GM21526 (cell line): Measurements from ENCODE around the gene CTAG1A.
"Not testable (repeated sequence)": the region's sequence is repeated elsewhere in the genome, so short reads cannot be mapped to it uniquely, and the experiment has no call there.

Experiments used
- ATAC-seq: cut with Tn5 transposase; IDR thresholded peaks from one replicate; pipeline ENCODE4 v1.9.1; 2021; ENCODE audit warnings: moderate library complexity; ENCODE audit not compliant: unreplicated experiment, low FRiP score

The CTAG1A gene

DNA sequence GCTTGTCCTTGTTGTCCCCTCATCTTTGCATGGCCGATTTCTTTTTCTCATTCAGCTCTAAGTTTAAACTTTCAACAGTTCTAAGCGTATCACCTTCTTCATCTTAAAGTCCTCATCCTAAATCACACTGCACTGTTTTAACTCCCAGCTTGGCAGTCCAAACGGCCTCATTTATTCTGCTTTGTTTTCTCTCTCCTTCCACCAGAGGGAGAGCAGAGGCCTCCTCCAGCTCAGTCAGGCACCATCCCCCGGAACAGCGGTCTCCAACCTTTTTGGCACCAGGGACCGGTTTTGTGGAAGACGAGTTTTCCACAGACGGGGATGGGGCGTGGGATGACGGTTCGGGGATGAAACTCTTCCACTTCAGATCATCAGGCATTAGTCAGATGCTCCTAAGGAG is 14.6 kb upstream of the CTAG1A start:
- not testable (repeated sequence) for ATAC-seq

DNA sequence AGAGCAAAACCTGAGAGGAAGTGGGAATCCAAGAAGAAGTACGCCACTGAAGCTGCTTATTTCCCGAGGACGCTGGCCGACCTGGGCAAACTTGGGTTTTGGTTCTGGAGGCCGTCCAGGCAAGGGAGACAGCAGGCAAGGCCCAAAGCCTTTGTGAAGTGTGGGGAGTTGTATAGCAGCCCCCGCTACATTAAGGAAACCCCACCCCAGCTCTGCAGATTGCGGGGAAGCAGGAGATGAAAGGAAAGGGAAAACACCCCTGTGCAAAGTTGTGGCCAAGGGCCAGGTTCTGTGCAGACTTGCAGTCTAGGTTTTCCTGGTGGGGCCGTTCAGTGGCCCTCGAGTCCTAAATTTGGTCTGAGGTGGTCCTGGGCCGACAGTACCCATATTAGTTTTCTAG is 11.9 kb upstream of the CTAG1A start:
- ATAC-seq = not testable (repeated sequence)

DNA sequence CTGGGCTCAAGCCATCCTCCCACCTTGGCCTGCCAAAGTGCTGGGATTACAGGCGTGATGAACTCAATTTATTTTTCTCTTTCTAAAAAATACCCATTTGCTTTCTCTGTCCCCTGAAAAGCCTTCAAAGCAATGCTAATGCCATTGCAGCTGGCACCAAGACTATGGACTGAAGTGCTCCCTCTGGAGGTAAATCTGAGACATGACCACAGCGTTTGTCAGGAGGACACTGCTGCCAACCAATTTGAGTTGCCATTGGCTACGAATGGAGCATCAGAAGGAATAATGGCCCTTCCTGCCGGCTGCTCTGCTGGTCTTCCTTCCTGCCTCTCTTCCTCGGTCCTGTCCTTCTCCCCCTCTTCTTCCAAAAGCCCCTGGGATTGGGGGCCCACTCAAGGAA is 9.9 kb upstream of the CTAG1A start:
- ATAC-seq = not testable (repeated sequence)

DNA sequence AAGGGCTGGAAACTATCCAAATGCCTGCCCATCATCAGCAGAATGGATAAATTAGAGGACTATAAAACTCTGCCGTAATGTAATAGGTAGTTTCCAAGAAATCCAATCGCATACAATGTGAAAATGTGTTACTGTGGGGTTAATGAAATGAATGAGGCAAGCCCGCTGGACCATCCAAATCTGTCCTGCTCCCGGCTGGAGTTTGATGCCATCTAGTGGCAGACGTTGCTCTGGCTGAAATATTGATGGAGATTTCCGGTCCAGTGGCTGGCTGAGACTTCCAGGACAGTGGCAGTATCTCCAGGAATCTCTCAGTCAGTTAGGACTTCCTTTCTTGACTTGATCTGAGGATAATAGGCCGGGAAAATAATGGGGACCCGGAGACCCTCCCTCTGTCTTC is 1.9 kb upstream of the CTAG1A start:
- ATAC-seq = not testable (repeated sequence)

DNA sequence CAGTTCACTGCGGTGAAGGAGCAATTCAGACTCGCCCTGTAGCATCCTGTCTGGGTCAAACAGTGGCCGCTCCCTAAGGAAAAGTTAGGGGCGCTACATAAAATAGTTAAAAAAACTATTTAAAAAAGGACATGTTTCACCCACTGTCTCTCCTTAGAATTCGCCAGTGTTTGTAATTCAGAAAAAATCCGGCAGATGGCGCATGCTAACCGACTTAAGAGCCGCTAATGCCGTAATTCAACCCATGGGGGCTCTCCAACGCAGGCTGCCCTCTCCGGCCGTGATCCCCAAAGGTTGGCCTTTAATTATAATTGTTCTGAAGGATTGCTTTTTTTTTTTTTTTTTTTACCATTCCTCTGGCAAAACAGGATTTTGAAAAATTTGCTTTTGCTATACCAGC is 5.5 kb downstream of the CTAG1A start:
- ATAC-seq = not testable (repeated sequence)

DNA sequence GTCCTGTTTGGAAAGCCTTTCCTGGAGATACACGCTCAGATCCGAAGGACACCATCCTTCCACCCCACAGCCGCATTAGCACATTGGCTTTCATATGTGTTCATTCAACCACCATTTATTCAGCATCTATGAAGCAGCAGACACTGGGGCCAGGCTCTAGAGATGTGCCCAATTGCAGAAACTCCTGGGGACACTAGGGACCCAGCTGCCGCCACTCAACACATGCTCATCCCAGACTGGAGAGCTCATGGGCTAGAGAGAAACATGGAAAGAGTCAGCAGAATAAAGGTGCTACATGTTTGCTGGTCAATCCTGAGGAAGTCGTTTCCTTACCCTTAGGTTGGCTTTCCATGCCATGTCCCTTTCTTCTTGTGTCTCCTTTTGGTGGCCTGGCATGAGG is 7.6 kb downstream of the CTAG1A start:
- no peak for ATAC-seq

DNA sequence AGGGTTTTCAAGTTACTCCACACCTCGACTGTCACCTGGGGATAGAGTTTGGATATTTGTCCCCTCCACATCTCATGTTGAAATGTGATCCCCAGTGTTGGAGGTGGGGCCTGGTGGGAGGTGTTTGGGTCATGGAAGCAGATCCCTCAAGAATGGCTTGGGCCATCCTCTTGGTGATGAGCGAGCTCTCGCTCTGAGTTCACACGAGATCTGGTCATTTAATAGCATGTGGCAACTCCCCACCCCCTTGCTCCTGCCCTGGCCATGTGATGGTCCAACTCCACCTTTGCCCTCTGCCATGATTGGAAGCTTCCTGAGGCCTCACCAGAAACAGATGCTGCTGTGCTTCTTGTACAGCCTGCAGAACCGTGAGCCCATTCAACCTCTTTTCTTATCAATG is 8.3 kb downstream of the CTAG1A start:
- ATAC-seq = no peak

DNA sequence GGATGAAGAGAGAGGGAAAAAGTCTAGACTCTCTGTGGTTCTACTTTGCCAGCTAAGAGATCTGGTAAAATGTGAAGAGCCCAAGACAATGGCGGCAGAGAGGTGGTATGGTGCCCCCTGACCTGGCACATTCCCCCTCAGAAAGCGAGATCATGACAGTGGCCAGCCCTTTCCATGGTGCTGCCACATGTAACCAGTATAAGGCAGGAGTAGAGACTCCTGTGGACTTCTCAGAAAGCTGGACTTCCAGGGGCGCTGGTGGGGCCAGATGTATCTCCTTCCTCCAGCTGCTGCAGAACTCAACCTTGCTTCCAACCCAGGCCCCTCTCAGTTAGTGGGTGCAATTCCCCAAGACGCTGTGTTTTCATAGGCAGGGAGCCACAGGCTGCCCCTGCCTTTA is 9.6 kb downstream of the CTAG1A start:
- ATAC-seq = no peak

DNA sequence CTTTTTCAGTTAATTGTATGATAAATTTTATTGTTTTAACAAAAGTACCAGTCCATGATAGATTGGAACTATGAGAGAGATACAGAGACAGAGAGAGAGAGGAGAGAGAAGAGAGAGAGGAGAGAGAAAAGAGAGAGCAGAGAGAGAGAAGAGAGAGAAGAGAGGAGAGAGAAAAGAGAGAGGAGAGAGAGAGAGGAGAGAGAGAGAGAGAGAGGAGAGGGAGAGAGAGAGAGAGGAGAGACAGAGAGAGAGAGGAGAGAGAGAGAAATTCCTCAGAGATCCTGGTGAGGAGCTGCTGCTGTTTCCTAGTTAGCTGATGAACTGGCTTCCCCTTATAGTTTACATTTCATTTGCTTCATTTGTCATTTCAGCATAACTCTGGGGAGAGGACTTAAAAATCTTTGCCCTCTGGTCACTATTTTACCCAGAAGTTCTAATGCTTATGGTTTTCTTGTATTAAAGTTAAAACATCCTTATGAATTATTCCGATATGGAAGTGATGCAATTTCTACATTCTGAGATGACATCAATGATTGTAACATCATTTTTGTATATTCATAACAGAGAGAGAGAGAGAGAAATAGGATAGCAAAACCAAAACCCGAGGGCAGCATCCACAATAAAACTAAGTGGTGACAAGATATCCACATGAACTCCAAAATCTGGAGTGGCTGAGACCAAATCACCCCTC is 10.8 kb downstream of the CTAG1A start:
- ATAC-seq = no peak

DNA sequence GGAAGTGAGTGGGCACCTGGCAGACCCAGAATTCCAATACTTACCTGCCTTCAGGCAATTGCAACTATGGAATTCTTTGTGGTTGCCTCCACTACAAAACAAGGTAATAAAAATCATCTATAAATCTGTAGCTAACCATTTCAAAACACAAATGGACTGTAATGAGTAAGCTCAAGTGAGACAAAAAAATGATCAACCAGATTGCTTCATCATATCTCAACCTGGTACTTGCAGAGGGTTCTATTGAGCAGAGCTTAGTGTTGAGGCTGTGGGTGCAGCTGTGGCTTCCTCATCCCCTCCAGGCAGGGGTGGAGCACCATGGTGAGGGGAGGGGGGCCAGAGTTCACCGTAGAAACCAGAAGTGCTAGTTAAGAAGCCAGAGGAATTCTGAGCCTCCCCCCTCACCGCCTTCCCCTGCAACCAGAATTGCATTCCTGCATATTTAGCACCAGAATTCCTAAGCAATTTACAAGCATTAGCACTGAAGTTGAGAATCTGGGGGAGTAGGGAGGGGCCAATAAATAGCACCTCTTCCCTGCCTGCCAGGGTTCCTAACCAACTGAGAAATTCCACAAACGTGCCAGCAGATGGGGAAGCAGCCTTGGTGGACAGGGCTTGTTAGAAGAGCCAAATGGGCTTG is 11.5 kb downstream of the CTAG1A start:
- ATAC-seq = no peak

DNA sequence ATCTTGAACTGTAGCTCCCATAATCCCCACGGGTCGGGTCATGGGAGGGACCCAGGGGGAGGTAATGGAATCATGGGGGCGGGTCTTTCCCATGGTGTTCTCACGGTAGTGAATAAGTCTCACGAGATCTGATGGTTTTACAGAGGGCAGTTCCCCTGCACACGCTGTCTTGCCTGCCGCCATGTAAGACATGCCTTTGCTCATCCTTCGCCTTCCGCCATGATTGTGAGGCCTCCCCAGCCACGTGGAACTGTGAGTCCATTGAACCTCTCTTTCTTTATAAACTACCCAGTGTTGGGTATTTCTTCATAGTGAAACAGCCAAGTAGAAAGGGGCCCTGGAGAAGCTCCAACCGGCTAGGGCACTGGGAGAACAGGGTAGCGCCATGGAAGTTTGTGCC is 12.3 kb downstream of the CTAG1A start:
- no peak for ATAC-seq

DNA sequence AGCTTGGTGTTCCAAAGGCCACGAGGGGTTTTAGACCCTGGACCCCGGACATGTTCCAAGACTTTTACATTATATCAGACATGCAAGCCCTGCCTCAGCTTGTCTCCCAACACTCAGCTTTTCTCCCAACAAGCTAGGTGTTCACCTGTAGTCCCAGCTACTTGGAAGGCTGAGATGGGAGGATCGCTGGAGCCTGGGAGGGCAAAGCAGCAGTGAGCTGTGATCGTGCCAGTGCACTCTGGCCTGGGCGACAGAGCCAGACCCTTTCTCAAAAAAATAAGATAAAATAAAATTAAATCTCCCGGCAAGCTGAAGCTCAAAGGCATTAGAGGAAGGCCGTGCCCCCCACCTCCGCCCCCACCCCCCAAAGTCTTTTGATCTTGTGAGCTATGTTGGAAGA is 13.7 kb downstream of the CTAG1A start:
- no peak for ATAC-seq

DNA sequence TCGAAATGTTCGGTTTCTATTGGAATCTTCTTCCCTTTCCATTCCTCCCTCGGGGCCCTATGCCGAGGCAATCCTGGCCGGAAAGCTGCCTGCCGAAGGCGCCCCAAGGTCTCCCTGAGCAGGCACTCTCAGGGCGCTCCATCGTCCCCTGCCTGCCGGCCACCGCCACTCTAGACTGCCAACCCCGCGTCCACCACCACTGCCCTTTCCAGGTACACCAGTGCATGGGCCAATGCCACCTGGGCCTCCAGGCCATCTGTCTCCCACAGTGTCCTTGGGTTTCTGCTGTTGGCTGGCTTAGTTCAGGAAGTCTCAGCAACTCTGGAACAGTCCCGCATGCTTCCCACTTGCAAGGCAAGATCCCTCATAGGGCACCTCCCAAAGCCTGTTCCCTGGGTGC is 14.6 kb downstream of the CTAG1A start:
- no peak for ATAC-seq

DNA sequence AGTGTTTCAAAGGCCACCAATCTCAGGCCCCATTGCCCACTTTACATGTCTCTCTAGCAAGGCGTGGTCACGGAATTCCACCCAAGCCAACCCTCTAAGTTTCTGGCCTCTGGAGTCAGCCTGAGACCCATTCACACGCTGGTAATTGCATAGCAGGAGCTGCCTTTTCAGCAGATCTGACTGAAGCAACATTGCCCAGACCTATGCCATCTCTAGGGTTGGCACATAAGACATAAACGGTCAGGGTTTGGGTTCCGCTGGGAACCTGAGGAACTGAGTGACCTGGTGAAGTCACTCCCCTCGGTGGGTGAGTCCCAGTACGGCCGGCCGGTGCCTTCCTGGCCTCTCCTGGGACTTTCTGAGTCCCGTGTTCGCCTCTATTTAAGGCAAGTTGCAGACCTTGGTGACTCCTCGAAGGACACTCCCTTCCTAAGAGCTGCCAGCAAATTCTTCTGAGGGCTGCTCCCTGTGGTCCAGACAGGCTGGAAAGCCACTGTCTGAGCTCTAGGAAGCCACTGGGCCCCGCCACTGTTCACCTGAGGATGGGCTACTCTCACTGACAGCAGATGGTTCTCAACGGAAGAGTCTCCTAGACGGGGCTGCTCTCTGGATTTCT is 15.9 kb downstream of the CTAG1A start:
- no peak for ATAC-seq

DNA sequence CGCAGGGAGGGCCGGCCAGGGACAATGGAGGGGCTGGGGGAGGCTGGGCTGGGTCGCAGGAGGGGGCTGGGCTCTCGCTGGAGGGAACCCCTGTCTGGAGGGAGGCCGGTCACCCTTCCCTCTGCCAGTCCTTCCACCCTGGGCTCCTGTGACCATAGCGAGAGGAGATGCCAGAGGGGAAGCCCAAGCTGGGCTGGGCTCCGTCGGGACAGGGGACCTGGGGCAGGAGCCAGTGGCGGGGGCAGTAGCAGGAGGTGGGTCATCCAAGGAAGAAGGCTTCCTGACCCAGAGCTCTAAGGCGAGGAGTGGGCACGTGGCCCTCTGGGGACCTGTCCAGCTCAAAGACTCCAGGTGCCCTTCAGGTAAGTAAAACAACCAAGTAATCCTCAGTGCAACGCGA is 17.3 kb downstream of the CTAG1A start:
- no peak for ATAC-seq

DNA sequence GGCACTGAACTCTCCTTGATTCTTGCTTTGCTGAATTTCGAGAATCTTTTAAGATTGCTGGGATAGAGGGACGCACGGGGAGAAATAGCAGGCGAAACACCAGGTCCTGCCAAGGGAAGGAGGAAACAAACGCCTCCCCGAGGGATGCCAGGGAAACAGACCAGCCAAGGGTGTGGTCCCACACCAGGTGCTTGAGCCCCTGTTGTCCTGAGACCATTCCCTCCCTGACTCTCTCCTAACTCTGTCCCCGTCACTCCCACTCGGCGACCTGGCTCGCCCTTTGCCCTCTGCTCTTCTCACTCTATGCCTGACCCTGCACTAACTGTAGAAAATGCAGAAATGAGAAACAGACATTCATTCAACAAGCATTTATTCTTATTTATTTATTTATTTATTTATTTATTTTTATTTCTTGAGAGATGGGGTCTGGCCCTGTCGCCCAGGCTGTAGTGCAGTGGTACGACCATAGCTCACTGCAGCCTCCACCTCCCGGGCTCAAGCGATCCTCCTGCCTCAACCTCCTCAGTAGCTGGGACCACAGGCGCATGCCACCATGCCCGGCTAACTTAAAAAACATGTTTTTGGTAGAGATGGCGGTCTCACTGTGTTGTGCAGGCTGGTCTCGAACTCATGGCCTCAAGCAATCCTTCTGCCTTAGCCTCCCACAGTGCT is 18.0 kb downstream of the CTAG1A start:
- no peak for ATAC-seq

DNA sequence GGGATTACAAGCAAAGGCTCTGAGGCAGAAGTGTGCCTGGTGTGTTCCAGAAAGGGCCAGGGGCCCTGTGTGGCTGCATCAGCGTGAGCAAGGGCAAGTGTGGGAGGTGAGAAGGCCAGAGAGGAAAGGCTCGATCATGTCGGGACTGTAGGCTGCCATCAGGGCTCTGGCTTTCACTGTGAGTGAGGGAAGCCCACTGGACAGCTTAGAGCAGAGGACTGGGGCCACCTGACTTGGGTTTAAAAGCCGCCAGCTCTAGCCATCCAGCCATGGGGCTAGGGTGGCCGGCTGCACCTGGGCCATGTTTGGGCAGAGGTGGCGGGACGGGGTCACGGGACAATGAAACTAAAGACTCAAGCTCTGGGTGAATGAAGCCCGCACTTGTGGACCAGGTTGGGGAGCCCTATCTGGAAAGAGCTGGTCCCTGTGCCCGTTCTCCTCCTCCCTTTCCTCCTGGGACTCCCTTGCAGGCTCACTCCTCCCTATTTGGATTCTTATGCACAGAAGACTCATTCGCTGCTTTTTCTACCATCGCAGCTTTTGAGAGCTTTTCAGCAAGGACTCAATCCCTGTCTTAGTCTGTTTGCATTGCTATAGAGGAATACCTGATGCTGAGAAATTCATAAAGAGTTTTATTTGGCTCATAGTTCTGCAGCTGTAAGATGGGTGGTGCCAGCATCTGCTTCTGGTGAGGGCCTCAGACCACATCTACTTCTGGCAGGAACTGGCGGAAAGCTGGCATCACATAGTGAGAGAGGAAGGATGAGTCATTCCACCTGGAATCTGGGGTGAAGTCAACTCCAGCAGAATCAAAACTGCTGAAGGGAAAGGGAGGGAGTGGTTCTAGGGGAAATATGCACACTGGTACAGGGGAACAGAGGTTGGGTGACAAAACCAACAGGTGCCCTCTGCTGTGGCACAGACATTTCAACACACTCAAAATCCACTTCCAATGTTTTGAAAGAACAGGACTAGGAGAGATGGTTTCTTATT is 18.8 kb downstream of the CTAG1A start:
- ATAC-seq = no peak

DNA sequence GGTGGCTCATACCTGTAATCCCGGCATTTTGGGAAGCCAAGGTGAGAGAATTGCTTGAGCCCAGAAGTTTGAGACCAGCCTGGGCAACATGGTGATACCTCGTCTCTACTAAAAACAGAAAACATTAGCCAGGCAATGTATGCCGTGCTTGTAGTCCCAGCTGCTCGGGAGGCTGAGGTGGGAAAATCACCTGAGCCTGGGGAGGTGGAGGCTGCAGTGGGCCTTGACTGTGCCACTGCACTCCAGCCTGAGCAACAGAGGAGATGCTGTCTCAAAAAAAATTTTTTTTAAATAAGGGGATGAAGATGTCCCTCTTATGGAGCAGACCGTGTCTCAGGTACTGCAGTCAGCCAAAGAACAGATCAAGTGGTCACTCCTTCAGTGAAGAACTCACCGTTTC is 20.6 kb downstream of the CTAG1A start:
- no peak for ATAC-seq

DNA sequence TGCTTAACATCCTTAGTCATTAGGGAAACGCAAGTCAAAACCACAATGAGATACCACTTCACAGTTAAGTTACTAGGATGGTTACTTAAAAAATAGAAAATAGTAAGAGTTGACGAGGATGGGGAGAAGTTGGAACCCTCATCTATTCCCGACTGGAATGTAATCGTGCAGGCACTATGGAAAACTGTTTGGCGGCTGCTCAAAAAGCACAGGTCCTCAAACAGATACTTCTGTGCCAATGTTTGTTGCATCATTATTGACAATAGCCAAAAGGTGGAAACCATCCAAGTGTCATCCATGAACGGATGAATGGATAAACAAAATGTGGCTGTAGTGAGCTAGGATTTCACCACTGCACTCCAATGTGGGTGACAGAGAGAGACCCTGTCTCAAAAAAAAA is 22.4 kb downstream of the CTAG1A start:
- ATAC-seq = no peak

DNA sequence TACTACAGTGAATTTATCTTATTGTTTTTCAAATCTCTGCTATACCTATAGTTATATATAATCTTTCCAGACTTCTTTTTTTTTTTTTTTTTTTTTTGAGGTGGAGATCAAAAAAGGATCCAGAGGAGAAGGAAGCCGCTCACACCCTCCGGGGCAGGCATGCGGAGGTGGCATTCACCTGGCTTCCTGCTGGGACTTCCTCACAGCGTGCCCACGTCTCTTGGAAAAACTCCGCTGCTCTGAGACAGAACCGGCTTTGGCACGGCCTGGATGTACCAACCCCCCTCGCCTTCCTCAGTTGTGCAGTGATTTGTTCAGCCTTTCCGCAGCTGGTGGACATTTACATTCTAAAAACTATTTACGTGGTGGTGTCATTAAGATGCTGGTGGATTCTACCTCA is 23.0 kb downstream of the CTAG1A start:
- not testable (repeated sequence) for ATAC-seq
